ENCODE measurements around the gene ASTN1. TPM values are rescaled to one million over a fixed set of nuclear protein-coding genes. Genes with fewer than 3 reads are reported as not detected.

Gene ASTN1
- total RNA-seq, 4 donors from 2014 or later: 0.18 TPM; not detected in 3

- Histone ChIP-seq H3K36me3 (no peaks in the 10 kb centered on the region), H3K27me3 (no peaks in the 10 kb centered on the region), H3K9me3 (no peaks in the 10 kb centered on the region), H3K27ac (no peak overlapping the region), H3K4me3 (no peak overlapping the region), H3K4me1 (peaks cover 7% of the 10 kb centered on the region)
- WGBS: 22% methylated on average over 9 of the region's 9 CpGs
- peak; percentile 45 to 82 for TF ChIP-seq CTCF (IDR thresholded peaks at IDR 0.05)
- no peak for TF ChIP-seq POLR2AphosphoS5 (IDR thresholded peaks at IDR 0.05)
- TF ChIP-seq EP300 (IDR thresholded peaks at IDR 0.05): no peak
- TF ChIP-seq POLR2A (IDR thresholded peaks at IDR 0.05): no peak
- peak in 1 of 2 donors; percentile 75 for DNase-seq (ENCODE audit: low spot score in 2 of 2)
Measured at GRCh38 chr1:176880955-176881595, 283.4 kb downstream of the ASTN1 start.

GRCh38 chr1:176879784-176880620 lies 284.5 kb downstream of the ASTN1 start:
- 92% methylated on average over 13 of the region's 13 CpGs for WGBS
- TF ChIP-seq CTCF (IDR thresholded peaks at IDR 0.05) (no peak), POLR2A (IDR thresholded peaks at IDR 0.05) (no peak), POLR2AphosphoS5 (IDR thresholded peaks at IDR 0.05) (no peak), EP300 (IDR thresholded peaks at IDR 0.05) (no peak)
- DNase-seq (ENCODE audit: low spot score in 2 of 2): no peak

GRCh38 chr1:176878750-176879536 lies 285.6 kb downstream of the ASTN1 start:
- no peak overlapping the region for H3K27ac ChIP-seq
- H3K4me3 ChIP-seq: no peak overlapping the region
- no peaks in the 10 kb centered on the region for H3K27me3 ChIP-seq
- DNase-seq (ENCODE audit: low spot score in 2 of 2): no peak
- no peaks in the 10 kb centered on the region for H3K36me3 ChIP-seq
- H3K4me1 ChIP-seq: peaks cover 5% of the 10 kb centered on the region
- no peaks in the 10 kb centered on the region for H3K9me3 ChIP-seq
- WGBS: 90% methylated on average over 11 of the region's 12 CpGs
- TF ChIP-seq POLR2AphosphoS5 (IDR thresholded peaks at IDR 0.05) (no peak), EP300 (IDR thresholded peaks at IDR 0.05) (no peak), CTCF (IDR thresholded peaks at IDR 0.05) (no peak), POLR2A (IDR thresholded peaks at IDR 0.05) (no peak)

More at GRCh38 chr1:176879784-176880620, 284.5 kb downstream of the ASTN1 start:
- no peak overlapping the region for H3K4me3 ChIP-seq
- H3K9me3 ChIP-seq: no peaks in the 10 kb centered on the region
- peaks cover 6% of the 10 kb centered on the region for H3K4me1 ChIP-seq
- H3K27me3 ChIP-seq: no peaks in the 10 kb centered on the region
- no peak overlapping the region for H3K27ac ChIP-seq
- H3K36me3 ChIP-seq: no peaks in the 10 kb centered on the region

DNA sequence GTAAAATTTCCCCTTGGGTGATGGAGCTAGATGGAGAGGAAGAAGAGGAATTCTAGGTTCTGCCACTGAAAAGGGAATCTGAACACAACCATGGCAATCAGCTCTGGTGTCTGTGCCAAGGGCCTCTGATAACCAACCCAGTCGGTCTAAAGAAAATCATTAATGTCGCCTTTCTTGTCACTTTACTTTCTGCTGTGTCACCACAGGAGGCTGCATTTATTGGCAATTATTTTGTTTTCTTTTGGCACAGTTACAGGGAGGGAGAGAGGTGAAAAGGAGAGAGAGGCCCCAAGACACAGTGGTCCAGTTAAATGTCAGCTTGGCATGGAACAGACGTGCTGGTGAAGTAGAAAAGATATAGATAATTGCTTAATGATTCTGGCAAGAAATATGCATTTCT lies 287.0 kb downstream of the ASTN1 start:
- no peaks in the 10 kb centered on the region for H3K9me3 ChIP-seq
- 77% methylated on average over 3 of the region's 3 CpGs for WGBS
- H3K36me3 ChIP-seq: no peaks in the 10 kb centered on the region
- H3K4me3 ChIP-seq: no peak overlapping the region
- peaks cover 5% of the 10 kb centered on the region for H3K4me1 ChIP-seq
- H3K27me3 ChIP-seq: no peaks in the 10 kb centered on the region
- H3K27ac ChIP-seq: no peak overlapping the region
- DNase-seq (ENCODE audit: low spot score in 2 of 2): no peak
- TF ChIP-seq EP300 (IDR thresholded peaks at IDR 0.05) (no peak), POLR2AphosphoS5 (IDR thresholded peaks at IDR 0.05) (no peak), POLR2A (IDR thresholded peaks at IDR 0.05) (no peak), CTCF (IDR thresholded peaks at IDR 0.05) (no peak)
